Measurements from ENCODE around the gene POMT1. TPM values are rescaled to one million over a fixed set of nuclear protein-coding genes. Genes with fewer than 3 reads are reported as not detected.

POMT1 gene
- total RNA-seq, 1 donor from 2014 or later = 61.0 TPM

DNA sequence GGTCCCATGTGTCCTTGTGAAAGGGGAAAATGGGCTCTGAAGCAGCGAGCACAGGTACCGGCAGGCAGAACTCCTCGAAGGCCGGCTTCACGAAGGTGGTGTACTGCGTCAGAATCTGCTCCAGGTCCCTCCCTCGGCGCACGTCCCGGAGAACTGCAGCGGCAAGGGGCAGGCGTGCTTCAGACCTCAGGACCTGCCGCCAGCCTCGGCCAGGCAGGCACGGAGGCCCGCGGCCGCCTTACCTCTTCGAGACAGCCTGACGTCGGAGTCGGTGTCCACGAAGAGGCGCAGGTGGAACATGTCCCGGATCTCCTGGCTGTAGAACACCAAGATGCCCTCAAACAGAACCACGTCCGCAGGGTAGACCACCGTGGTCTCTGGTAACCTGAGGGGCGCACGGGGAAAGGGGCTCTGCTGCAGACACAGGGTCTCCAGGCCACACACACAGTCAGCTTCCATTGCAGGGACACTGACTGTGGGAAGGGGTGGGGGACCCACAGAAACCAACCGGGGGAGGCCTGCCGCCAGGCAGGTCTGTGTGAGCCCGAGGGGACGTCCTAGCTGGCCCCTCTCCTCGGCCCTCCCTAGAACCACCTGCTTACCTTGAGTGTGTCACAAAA, 26.3 kb downstream of the POMT1 start:
- Mint-ChIP-seq H3K9me3 (ENCODE audit: low read depth) (no peaks in the 10 kb centered on the region), H3K27me3 (no peaks in the 10 kb centered on the region), H3K36me3 (ENCODE audit: insufficient read depth) (peaks cover 6% of the 10 kb centered on the region), H3K4me1 (ENCODE audit: low read depth) (peaks cover 10% of the 10 kb centered on the region), H3K27ac (no peak overlapping the region), H3K4me3 (ENCODE audit: low read depth) (peak overlapping the region; percentile 52)
- no peak for DNase-seq (ENCODE audit: low spot score, unreplicated experiment)
- TF ChIP-seq, protein P1, sequence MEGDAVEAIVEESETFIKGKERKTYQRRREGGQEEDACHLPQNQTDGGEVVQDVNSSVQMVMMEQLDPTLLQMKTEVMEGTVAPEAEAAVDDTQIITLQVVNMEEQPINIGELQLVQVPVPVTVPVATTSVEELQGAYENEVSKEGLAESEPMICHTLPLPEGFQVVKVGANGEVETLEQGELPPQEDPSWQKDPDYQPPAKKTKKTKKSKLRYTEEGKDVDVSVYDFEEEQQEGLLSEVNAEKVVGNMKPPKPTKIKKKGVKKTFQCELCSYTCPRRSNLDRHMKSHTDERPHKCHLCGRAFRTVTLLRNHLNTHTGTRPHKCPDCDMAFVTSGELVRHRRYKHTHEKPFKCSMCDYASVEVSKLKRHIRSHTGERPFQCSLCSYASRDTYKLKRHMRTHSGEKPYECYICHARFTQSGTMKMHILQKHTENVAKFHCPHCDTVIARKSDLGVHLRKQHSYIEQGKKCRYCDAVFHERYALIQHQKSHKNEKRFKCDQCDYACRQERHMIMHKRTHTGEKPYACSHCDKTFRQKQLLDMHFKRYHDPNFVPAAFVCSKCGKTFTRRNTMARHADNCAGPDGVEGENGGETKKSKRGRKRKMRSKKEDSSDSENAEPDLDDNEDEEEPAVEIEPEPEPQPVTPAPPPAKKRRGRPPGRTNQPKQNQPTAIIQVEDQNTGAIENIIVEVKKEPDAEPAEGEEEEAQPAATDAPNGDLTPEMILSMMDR (IDR thresholded peaks at IDR 0.05; ENCODE audit: unreplicated experiment) = no peak

DNA sequence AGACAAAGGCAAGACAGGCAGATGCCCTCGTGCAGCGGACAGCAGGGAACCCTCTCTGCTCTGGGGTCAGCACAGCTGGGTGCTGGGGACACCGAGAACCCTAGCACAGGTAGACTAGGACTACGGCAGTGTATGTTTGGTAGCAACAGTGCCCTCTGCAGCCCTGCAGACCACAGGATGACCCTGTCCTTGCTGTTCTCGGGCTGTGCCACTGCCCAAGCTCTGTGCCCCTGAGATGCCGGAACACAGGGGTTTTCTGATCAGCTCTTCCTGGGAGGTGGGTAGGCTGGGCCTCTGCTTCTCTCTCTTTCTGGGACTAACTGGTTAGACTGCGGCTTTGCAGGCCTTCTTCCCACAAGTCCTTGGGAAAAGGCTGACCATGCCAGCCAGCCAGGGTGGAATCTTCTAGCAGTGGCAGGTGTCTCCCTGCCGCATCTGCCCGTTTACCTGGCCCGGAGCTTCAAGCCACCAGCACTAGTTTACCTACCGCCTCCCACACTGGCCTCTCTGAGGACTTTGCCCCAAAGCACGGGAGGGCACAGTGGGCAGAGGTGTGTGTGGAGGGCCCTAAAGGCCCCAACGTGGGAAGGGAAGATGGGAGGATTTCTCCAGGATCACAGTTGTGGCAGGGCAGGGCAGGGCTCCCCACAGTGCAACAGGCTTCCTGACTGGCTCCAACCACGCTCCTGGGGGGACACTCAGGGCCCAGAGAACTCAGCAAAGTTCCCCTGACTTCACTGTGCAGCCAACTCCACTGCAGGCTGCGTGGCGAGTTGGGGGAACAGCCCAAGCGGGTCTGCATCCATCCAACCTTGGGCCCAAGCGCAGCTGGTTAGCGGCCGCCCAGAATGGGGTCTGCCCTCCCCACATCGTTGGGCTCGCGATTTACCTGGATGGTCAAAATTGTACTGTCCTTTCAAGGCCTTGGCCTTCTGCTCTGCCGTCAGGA, 27.2 kb downstream of the POMT1 start:
- TF ChIP-seq, protein P1 (IDR thresholded peaks at IDR 0.05; ENCODE audit: unreplicated experiment) = no peak

DNA sequence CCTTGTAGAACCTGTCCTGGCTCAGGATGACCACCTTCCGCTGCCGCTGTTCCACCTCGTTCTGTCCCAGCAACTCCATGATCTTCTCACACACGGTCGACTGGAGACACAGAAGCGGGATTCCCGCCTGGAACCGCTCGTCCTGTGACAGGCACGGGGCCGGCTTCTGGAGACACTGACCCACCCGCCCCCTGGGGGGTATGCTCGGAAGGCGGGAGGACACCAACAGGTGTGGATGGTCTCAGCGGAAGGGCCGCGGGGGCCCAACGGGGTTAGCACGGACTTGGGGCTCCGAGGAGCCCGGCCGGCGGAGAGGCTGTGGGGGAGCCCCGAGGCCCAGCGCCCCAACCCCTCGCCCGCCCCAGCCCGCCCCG, 27.8 kb downstream of the POMT1 start:
- no peaks in the 10 kb centered on the region for H3K9me3 Mint-ChIP-seq (ENCODE audit: low read depth)
- H3K4me3 Mint-ChIP-seq (ENCODE audit: low read depth) = peak overlapping the region; percentile 82
- H3K36me3 Mint-ChIP-seq (ENCODE audit: insufficient read depth) = peaks cover 4% of the 10 kb centered on the region
- TF ChIP-seq, protein P1 (IDR thresholded peaks at IDR 0.05; ENCODE audit: unreplicated experiment) = peak; percentile 24
- no peak overlapping the region for H3K27ac Mint-ChIP-seq
- H3K4me1 Mint-ChIP-seq (ENCODE audit: low read depth) = peaks cover 18% of the 10 kb centered on the region
- DNase-seq (ENCODE audit: low spot score, unreplicated experiment) = peak; percentile 30
- H3K27me3 Mint-ChIP-seq = no peaks in the 10 kb centered on the region

More for the DNA sequence above, 27.2 kb downstream of the POMT1 start:
- Mint-ChIP-seq H3K27me3 (no peaks in the 10 kb centered on the region), H3K4me3 (ENCODE audit: low read depth) (peak overlapping the region; percentile 82), H3K4me1 (ENCODE audit: low read depth) (peaks cover 17% of the 10 kb centered on the region), H3K9me3 (ENCODE audit: low read depth) (no peaks in the 10 kb centered on the region), H3K27ac (peak overlapping the region; percentile 86), H3K36me3 (ENCODE audit: insufficient read depth) (peaks cover 6% of the 10 kb centered on the region)
- DNase-seq (ENCODE audit: low spot score, unreplicated experiment) = no peak

DNA sequence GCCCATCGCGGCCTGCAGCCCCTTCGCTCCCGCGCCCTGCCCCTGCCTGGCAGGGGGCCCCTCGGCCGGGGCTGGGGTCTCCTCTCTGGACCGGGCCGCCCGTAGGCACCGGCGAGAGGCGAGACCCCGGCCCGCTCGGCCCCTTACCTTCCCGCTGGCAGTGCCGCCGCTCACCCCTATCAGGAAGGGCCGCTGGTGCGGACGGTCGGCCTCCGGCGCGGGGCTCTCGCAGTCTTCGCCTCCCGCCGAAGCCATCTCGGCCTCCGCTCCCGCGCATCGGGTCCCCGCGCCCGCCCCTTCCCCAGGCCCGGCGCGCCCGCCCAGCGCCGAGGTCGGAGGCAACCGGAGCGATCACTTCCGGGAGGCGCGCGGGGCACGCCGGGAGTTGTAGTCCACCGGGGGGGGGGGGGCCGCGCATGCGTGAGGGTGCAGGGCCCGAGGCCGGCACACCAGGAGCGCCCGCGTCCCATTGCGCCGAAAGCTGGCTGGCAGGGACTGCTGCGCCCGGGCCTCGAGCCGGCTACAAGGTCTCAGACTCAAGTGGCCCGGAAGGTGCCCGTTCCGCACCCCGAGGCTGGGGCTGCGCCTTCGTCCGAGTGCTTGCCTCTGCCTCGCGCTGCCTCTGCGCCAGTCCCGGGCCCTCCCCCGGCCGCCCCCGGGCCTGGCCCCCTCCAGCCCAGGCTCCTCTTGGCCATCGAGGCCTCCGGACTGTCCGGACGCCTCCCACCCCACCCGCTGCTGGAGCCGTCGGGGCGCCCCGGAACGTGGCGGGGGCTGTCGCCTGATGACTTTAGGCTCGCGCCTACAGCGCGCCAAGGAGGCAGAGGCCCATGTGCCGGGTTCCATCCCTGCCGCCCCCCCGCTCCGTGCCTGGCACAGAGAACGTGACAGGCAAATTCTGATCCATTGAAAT, 28.5 kb downstream of the POMT1 start, which contains the start of gene UCK1:
Gene UCK1, minus strand, starts transcription at position 344 of the 913 bp plus-strand sequence. Its CDS starts 89 bp downstream, at position 255.
- Mint-ChIP-seq H3K9me3 (ENCODE audit: low read depth) (no peaks in the 10 kb centered on the region), H3K36me3 (ENCODE audit: insufficient read depth) (peaks cover 4% of the 10 kb centered on the region), H3K27ac (peak within 1 kb of the TSS; percentile 86), H3K27me3 (no peaks in the 10 kb centered on the region), H3K4me1 (ENCODE audit: low read depth) (peaks cover 18% of the 10 kb centered on the region), H3K4me3 (ENCODE audit: low read depth) (peak within 1 kb of the TSS; percentile 82)
- TF ChIP-seq, protein P1 (IDR thresholded peaks at IDR 0.05; ENCODE audit: unreplicated experiment) = no peak
- peak; percentile 71 for DNase-seq (ENCODE audit: low spot score, unreplicated experiment)
